Mesenchymal stem cell (in vitro differentiated cells and primary cell): ENCODE measurements around the gene ZNF117.

Experiments
- DNase-seq: peaks from one replicate; pipeline ENCODE4 v3.0.0-alpha.2; 2013
- H2AFZ ChIP-seq: one replicate; pipeline ENCODE4 v1.6.1; 2013; ENCODE audit warnings: low read depth, mild to moderate bottlenecking, control low read depth, inconsistent platforms, low read length, moderate library complexity
- H2AK5ac ChIP-seq: 2 replicates; pipeline ENCODE4 v1.6.1; 2013; ENCODE audit warnings: low read length, moderate library complexity, mild to moderate bottlenecking, inconsistent platforms; ENCODE audit not compliant: severe bottlenecking
- H2BK120ac ChIP-seq: one replicate; pipeline ENCODE4 v1.6.1; 2013; ENCODE audit warnings: low read depth, mild to moderate bottlenecking, inconsistent platforms, low read length, moderate library complexity
- H2BK12ac ChIP-seq, 2 experiments: one replicate each; pipeline ENCODE4 v1.6.1; 2013; ENCODE audit warnings: inconsistent platforms in 2 of 2, low read length in 2 of 2, mild to moderate bottlenecking in 2 of 2, moderate library complexity in 2 of 2, control low read depth in 1 of 2
- H2BK15ac ChIP-seq: one replicate; pipeline ENCODE4 v1.6.1; 2013; ENCODE audit warnings: mild to moderate bottlenecking, low read depth, inconsistent platforms; ENCODE audit not compliant: poor library complexity, severe bottlenecking
- H2BK5ac ChIP-seq: 2 replicates; pipeline ENCODE4 v1.6.1; 2013; ENCODE audit warnings: low read depth, mild to moderate bottlenecking, low read length, control low read depth, inconsistent platforms; ENCODE audit not compliant: poor library complexity, severe bottlenecking
- H3K14ac ChIP-seq, 2 experiments: one replicate each; pipeline ENCODE4 v1.6.1; 2013; ENCODE audit warnings: inconsistent platforms in 2 of 2, low read length in 2 of 2, control low read depth in 1 of 2, mild to moderate bottlenecking in 1 of 2, moderate library complexity in 1 of 2
- H3K18ac ChIP-seq, 2 experiments: one replicate each; pipeline ENCODE4 v1.6.1; 2013; ENCODE audit warnings: inconsistent platforms in 2 of 2, low read length in 2 of 2, control low read depth in 1 of 2, low read depth in 1 of 2, mild to moderate bottlenecking in 1 of 2
- H3K23ac ChIP-seq, 2 experiments: one replicate each; pipeline ENCODE4 v1.6.1; 2013; ENCODE audit warnings: inconsistent platforms in 2 of 2, low read length in 2 of 2, mild to moderate bottlenecking in 2 of 2, moderate library complexity in 2 of 2, control low read depth in 1 of 2
- H3K27ac ChIP-seq: 2 replicates; pipeline ENCODE4 v1.5.1; 2013; ENCODE audit warnings: mild to moderate bottlenecking, moderate library complexity, low read length, control low read depth, inconsistent platforms; ENCODE audit not compliant: poor library complexity, severe bottlenecking
- H3K27me3 ChIP-seq, 2 experiments: 2 replicates each; pipeline versions ENCODE4 v1.6.1 to v1.7.0; 2013; ENCODE audit warnings: low read length in 2 of 2, mild to moderate bottlenecking in 2 of 2, moderate library complexity in 2 of 2, control low read depth in 1 of 2, inconsistent platforms in 1 of 2; ENCODE audit not compliant: control insufficient read depth in 1 of 2, insufficient read depth in 1 of 2
- H3K36me3 ChIP-seq, 2 experiments: 2 replicates each; pipeline versions ENCODE4 v1.6.1 to v1.7.0; 2013; ENCODE audit warnings: low read length in 2 of 2, control low read depth in 1 of 2, inconsistent platforms in 1 of 2, low read depth in 1 of 2, mild to moderate bottlenecking in 1 of 2; ENCODE audit not compliant: insufficient read depth in 2 of 2, control insufficient read depth in 1 of 2
- H3K4ac ChIP-seq, 2 experiments: one replicate each; pipeline ENCODE4 v1.6.1; 2013; ENCODE audit warnings: inconsistent platforms in 2 of 2, low read length in 2 of 2, mild to moderate bottlenecking in 2 of 2, moderate library complexity in 2 of 2, control low read depth in 1 of 2, low read depth in 1 of 2
- H3K4me1 ChIP-seq: 2 replicates; pipeline ENCODE4 v1.6.1; 2013; ENCODE audit warnings: low read depth, low read length, control low read depth; ENCODE audit not compliant: control insufficient read depth, insufficient read depth
- H3K4me2 ChIP-seq: 2 replicates; pipeline ENCODE4 v1.6.1; 2013; ENCODE audit warnings: low read length, mild to moderate bottlenecking, inconsistent platforms; ENCODE audit not compliant: poor library complexity, severe bottlenecking
- H3K4me3 ChIP-seq, 2 experiments: 2 replicates each; pipeline versions ENCODE4 v1.5.1 to v1.7.0; 2013; ENCODE audit warnings: low read length in 2 of 2, mild to moderate bottlenecking in 2 of 2, control low read depth in 1 of 2, low read depth in 1 of 2; ENCODE audit not compliant: insufficient read depth in 1 of 2
- H3K79me1 ChIP-seq: replicated peaks from 2 replicates; pipeline ENCODE4 v1.6.1; 2013; ENCODE audit warnings: mild to moderate bottlenecking, control low read depth, low read length, inconsistent platforms; ENCODE audit not compliant: poor library complexity, severe bottlenecking
- H3K9ac ChIP-seq: 2 replicates; pipeline ENCODE4 v1.7.0; 2013; ENCODE audit warnings: mild to moderate bottlenecking, low read length, moderate library complexity
- H3K9me3 ChIP-seq: 2 replicates; pipeline ENCODE4 v1.7.0; 2013; ENCODE audit warnings: mild to moderate bottlenecking, low read length; ENCODE audit not compliant: control insufficient read depth
- H4K8ac ChIP-seq: one replicate; pipeline ENCODE4 v1.6.1; 2013; ENCODE audit warnings: inconsistent platforms, mild to moderate bottlenecking, low read length, moderate library complexity
- H4K91ac ChIP-seq: one replicate; pipeline ENCODE4 v1.6.1; 2013; ENCODE audit warnings: mild to moderate bottlenecking, low read length, inconsistent platforms
- WGBS: methylation state at CpG from one replicate; pipeline ENCODE4 v1.1.7; 2013; ENCODE audit warnings: mixed read lengths; 5-methylcytosine and 5-hydroxymethylcytosine counted together

Gene ZNF117

GRCh38 chr7:64996305-64996704 is 5.5 kb upstream of the ZNF117 start:
- WGBS = 97% methylated on average over 2 of the region's 2 CpGs
- no peak overlapping the region for H3K27ac ChIP-seq
- no peak overlapping the region for H3K4me2 ChIP-seq
- no peak overlapping the region for H3K4me3 ChIP-seq
- H2BK5ac ChIP-seq = no peak overlapping the region
- peaks cover 77% of the 10 kb centered on the region for H3K9me3 ChIP-seq
- no peak overlapping the region for H2AFZ ChIP-seq
- no peak overlapping the region for H3K23ac ChIP-seq
- H2AK5ac ChIP-seq = no peak overlapping the region
- no peak overlapping the region for H3K9ac ChIP-seq
- no peak overlapping the region for H2BK12ac ChIP-seq
- DNase-seq = no peak
- no peak overlapping the region for H3K4ac ChIP-seq
- no peaks in the 10 kb centered on the region for H3K27me3 ChIP-seq
- H4K8ac ChIP-seq = no peak overlapping the region
- H3K14ac ChIP-seq = no peak overlapping the region
- peaks cover 38 to 43% of the 10 kb centered on the region in 2 experiments for H3K36me3 ChIP-seq
- H2BK120ac ChIP-seq = no peak overlapping the region
- H3K79me1 ChIP-seq = peaks cover 26% of the 10 kb centered on the region
- H3K4me1 ChIP-seq = no peaks in the 10 kb centered on the region
- no peak overlapping the region for H2BK15ac ChIP-seq
- no peak overlapping the region for H3K18ac ChIP-seq
- no peak overlapping the region for H4K91ac ChIP-seq

DNA sequence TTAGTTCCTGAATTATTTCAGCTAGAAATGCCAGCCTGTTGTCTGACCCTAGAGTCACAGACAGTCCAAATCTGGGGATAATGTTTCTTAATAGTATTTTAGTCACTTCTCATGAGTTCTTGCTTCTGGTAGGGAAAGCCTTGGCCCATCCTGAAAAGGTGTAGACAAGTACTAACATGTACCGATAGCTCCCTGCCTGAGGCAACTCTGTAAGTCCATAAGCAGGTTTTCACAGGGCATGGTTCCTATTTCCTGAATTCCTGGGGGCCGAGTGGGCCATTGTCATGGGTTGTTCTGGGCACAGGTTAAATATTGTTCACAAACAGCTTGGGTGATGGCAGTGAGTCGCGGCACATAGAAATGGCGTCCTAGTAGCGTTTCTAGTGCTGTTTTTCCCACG is 3.1 kb upstream of the ZNF117 start:
- Histone ChIP-seq H3K36me3 (peaks cover 23 to 34% of the 10 kb centered on the region in 2 experiments), H3K14ac (no peak overlapping the region), H3K79me1 (peaks cover 14% of the 10 kb centered on the region), H3K4me2 (no peak overlapping the region), H3K27ac (no peak overlapping the region), H3K4me1 (no peaks in the 10 kb centered on the region), H3K4me3 (peak overlapping the region in 1 of 2 experiments; percentile 23), H3K23ac (no peak overlapping the region), H4K8ac (no peak overlapping the region), H3K18ac (no peak overlapping the region), H3K9ac (no peak overlapping the region), H3K9me3 (peaks cover 88% of the 10 kb centered on the region), H2AFZ (no peak overlapping the region), H2BK15ac (no peak overlapping the region), H2BK12ac (no peak overlapping the region), H4K91ac (no peak overlapping the region), H2AK5ac (no peak overlapping the region), H3K4ac (no peak overlapping the region), H2BK120ac (no peak overlapping the region), H2BK5ac (no peak overlapping the region), H3K27me3 (no peaks in the 10 kb centered on the region)
- DNase-seq = no peak
- WGBS = 95% methylated on average over 7 of the region's 7 CpGs

DNA sequence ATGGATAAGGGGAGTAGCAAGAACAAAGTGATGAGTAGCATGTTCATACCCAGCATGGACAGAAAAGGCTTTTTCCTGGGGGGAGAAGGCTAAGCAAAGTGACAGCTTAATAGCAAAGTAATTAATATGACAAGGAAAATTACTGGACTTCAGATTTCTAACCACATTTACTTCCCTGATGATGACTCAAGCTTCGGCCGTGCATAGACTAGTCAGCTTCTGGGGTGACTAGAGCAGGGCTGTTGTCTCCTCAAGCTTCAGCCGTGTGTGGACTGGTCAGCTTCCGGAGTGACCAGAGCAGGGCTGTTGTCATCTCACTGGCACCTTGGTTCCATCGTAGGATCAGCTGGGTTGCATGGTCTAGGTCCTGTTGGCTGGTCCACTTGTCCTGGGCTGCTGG is 2.1 kb upstream of the ZNF117 start:
- H3K4me2 ChIP-seq = no peak overlapping the region
- no peak overlapping the region for H3K14ac ChIP-seq
- H3K27ac ChIP-seq = no peak overlapping the region
- H4K91ac ChIP-seq = no peak overlapping the region
- peaks cover 19 to 27% of the 10 kb centered on the region in 2 experiments for H3K36me3 ChIP-seq
- H3K18ac ChIP-seq = no peak overlapping the region
- no peak overlapping the region for H2BK12ac ChIP-seq
- no peak overlapping the region for H2AK5ac ChIP-seq
- no peak overlapping the region for H2BK15ac ChIP-seq
- H3K4ac ChIP-seq = no peak overlapping the region
- H2BK5ac ChIP-seq = no peak overlapping the region
- H2BK120ac ChIP-seq = no peak overlapping the region
- no peak overlapping the region for H4K8ac ChIP-seq
- H3K4me3 ChIP-seq = no peak overlapping the region
- DNase-seq = no peak
- no peak overlapping the region for H2AFZ ChIP-seq
- no peaks in the 10 kb centered on the region for H3K27me3 ChIP-seq
- H3K4me1 ChIP-seq = no peaks in the 10 kb centered on the region
- H3K23ac ChIP-seq = no peak overlapping the region
- H3K9me3 ChIP-seq = peaks cover 91% of the 10 kb centered on the region
- H3K9ac ChIP-seq = no peak overlapping the region
- 90% methylated on average over 5 of the region's 5 CpGs for WGBS
- H3K79me1 ChIP-seq = peaks cover 10% of the 10 kb centered on the region

- peaks cover 94% of the 10 kb centered on the region for H3K9me3 ChIP-seq
- H3K23ac ChIP-seq = no peak overlapping the region
- no peak overlapping the region for H3K4me2 ChIP-seq
- no peak overlapping the region for H2BK12ac ChIP-seq
- H4K91ac ChIP-seq = no peak overlapping the region
- no peak overlapping the region for H3K14ac ChIP-seq
- peaks cover 3% of the 10 kb centered on the region for H3K79me1 ChIP-seq
- H2AK5ac ChIP-seq = no peak overlapping the region
- no peak overlapping the region for H3K4me3 ChIP-seq
- H4K8ac ChIP-seq = no peak overlapping the region
- no peak overlapping the region for H2BK15ac ChIP-seq
- no peak overlapping the region for H3K18ac ChIP-seq
- 95% methylated on average over 7 of the region's 7 CpGs for WGBS
- H2BK5ac ChIP-seq = no peak overlapping the region
- H2AFZ ChIP-seq = no peak overlapping the region
- H3K4ac ChIP-seq = no peak overlapping the region
- H3K36me3 ChIP-seq = peaks cover 13 to 19% of the 10 kb centered on the region in 2 experiments
- no peaks in the 10 kb centered on the region for H3K27me3 ChIP-seq
- DNase-seq = no peak
- no peak overlapping the region for H2BK120ac ChIP-seq
- H3K9ac ChIP-seq = no peak overlapping the region
- H3K27ac ChIP-seq = no peak overlapping the region
- no peaks in the 10 kb centered on the region for H3K4me1 ChIP-seq
These were observed 620 bp downstream of the ZNF117 start for GRCh38 chr7:64990216-64990615.
